ENCODE data around the gene CTSO.

Gene CTSO

GRCh38 chr4:155953151-155954117, at the start of gene CTSO:
Gene CTSO, minus strand, starts transcription at chr4:155953866. Its CDS starts 19 bp downstream, at chr4:155953847.
- peak; percentile 57 for DNase-seq (ENCODE audit: low read depth)

GRCh38 chr4:156000491-156000890, 46.8 kb upstream of the CTSO start:
- no peak for DNase-seq (ENCODE audit: low read depth)

GRCh38 chr4:155999725-156000124, 46.1 kb upstream of the CTSO start:
- no peak for DNase-seq (ENCODE audit: low read depth)

- no peak for DNase-seq (ENCODE audit: low read depth)
Observed at GRCh38 chr4:155995069-155995468, 41.4 kb upstream of the CTSO start.

GRCh38 chr4:155984106-155984797, 30.6 kb upstream of the CTSO start:
- no peak for DNase-seq (ENCODE audit: low read depth)

GRCh38 chr4:155982736-155983385, 29.2 kb upstream of the CTSO start:
- no peak for DNase-seq (ENCODE audit: low read depth)

GRCh38 chr4:155978810-155979209, 25.1 kb upstream of the CTSO start:
- DNase-seq (ENCODE audit: low read depth): no peak

- DNase-seq (ENCODE audit: low read depth): no peak
Observed at GRCh38 chr4:155975511-155975910, 21.8 kb upstream of the CTSO start.

- DNase-seq (ENCODE audit: low read depth): no peak
Observed at GRCh38 chr4:155974996-155975395, 21.3 kb upstream of the CTSO start.

GRCh38 chr4:155974476-155974749, 20.7 kb upstream of the CTSO start:
- no peak for DNase-seq (ENCODE audit: low read depth)

- no peak for DNase-seq (ENCODE audit: low read depth)
Observed at GRCh38 chr4:155973639-155974475, 20.2 kb upstream of the CTSO start.

- no peak for DNase-seq (ENCODE audit: low read depth)
Observed at GRCh38 chr4:155972098-155972497, 18.4 kb upstream of the CTSO start.

- no peak for DNase-seq (ENCODE audit: low read depth)
Observed at GRCh38 chr4:155966731-155967395, 13.2 kb upstream of the CTSO start.

GRCh38 chr4:155966171-155966570, 12.5 kb upstream of the CTSO start:
- no peak for DNase-seq (ENCODE audit: low read depth)

GRCh38 chr4:155964016-155964891, 10.6 kb upstream of the CTSO start:
- DNase-seq (ENCODE audit: low read depth): no peak

GRCh38 chr4:155962767-155963166, 9.1 kb upstream of the CTSO start:
- no peak for DNase-seq (ENCODE audit: low read depth)

GRCh38 chr4:155961575-155961974, 7.9 kb upstream of the CTSO start:
- no peak for DNase-seq (ENCODE audit: low read depth)

GRCh38 chr4:155960522-155960921, 6.9 kb upstream of the CTSO start:
- DNase-seq (ENCODE audit: low read depth): no peak

- no peak for DNase-seq (ENCODE audit: low read depth)
Observed at GRCh38 chr4:155959417-155959816, 5.8 kb upstream of the CTSO start.

GRCh38 chr4:155956461-155956860, 2.8 kb upstream of the CTSO start:
- no peak for DNase-seq (ENCODE audit: low read depth)
